ENCODE results near the gene KCNG3. TPM values are rescaled to one million over a fixed set of nuclear protein-coding genes. Genes with fewer than 3 reads are reported as not detected.

The KCNG3 gene
- total RNA-seq, 2 donors from 2014 or later: 0.16 to 0.22 TPM

GRCh38 chr2:42463570-42463969, 30.2 kb downstream of the KCNG3 start:
- Mint-ChIP-seq H3K27ac (no peak overlapping the region), H3K4me1 (ENCODE audit: low read depth) (no peaks in the 10 kb centered on the region)
- no peak for ATAC-seq (replicated peaks in 1 of 2)

DNA sequence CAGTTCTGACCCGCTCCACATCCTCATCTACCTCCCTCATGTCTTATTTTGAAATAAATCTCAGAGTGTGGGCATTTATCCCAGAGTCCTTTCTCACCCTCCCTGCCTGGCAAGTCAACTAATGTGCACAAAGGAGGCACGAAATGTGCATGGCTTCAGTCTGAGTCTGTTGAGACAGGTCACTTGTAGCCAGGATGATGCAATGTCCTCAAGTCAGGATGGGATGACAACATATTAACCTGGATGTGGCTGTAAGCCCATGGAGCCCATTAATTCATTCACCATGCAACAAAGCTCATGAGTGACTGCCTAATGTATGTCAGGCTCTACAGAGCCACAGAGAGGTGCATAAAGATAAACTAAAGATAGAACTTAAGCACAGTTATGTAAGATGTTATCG, 34.5 kb downstream of the KCNG3 start:
- Mint-ChIP-seq H3K27ac (no peak overlapping the region), H3K36me3 (ENCODE audit: insufficient read depth in 2 of 2) (no peaks in the 10 kb centered on the region), H3K9me3 (no peaks in the 10 kb centered on the region), H3K27me3 (ENCODE audit: low read depth) (peaks cover 7% of the 10 kb centered on the region), H3K4me1 (ENCODE audit: low read depth) (no peaks in the 10 kb centered on the region), H3K4me3 (no peak overlapping the region)
- ATAC-seq (replicated peaks in 1 of 2): no peak
- no peak for DNase-seq

More at GRCh38 chr2:42463570-42463969, 30.2 kb downstream of the KCNG3 start:
- Mint-ChIP-seq H3K36me3 (ENCODE audit: insufficient read depth in 2 of 2) (no peaks in the 10 kb centered on the region), H3K27me3 (ENCODE audit: low read depth) (peaks cover 7% of the 10 kb centered on the region), H3K9me3 (no peaks in the 10 kb centered on the region), H3K4me3 (no peak overlapping the region)
- no peak for DNase-seq

DNA sequence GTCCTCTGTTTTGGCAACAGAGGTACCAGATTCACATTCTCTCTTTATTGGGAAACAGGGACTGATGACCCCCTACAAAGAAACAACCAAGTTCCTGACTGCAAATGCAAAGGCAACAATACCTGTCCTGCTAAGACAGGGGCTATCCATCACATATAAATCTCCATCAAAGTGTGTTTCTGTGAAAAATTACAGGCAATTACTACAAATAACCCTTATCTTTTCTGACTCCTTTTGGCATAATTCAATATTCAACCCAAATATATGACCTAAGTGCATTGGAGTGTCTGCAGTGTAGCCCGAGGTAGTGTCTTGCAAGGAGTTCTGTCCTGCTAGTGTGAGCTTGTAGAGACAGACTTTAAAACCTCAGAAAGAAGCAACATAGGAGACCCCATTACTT, 35.4 kb downstream of the KCNG3 start:
- H3K27me3 Mint-ChIP-seq (ENCODE audit: low read depth): peaks cover 7% of the 10 kb centered on the region
- H3K4me3 Mint-ChIP-seq: no peak overlapping the region
- DNase-seq (no peak), ATAC-seq (replicated peaks in 1 of 2) (no peak)
- H3K4me1 Mint-ChIP-seq (ENCODE audit: low read depth): no peaks in the 10 kb centered on the region
- no peaks in the 10 kb centered on the region for H3K36me3 Mint-ChIP-seq (ENCODE audit: insufficient read depth in 2 of 2)
- H3K27ac Mint-ChIP-seq: no peak overlapping the region
- no peaks in the 10 kb centered on the region for H3K9me3 Mint-ChIP-seq

DNA sequence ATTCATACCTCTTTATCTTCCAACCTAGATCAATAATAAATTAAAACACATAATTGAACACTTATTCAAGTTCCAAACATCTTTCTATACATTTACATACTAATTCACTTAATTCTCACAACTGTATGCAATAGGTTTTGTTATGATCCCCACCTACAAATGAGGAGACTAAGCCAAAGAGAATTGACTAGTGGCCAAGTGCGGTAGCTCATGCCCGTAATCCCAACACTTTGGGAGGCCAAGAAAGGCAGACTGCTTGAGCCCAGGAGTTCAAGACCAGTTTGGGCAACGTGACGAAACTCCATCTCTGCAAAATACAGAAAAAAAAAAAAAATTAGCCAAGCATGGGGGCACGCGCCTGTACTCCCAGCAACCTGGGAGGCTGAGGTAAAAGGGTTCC, 36.8 kb downstream of the KCNG3 start:
- Mint-ChIP-seq H3K36me3 (ENCODE audit: insufficient read depth in 2 of 2) (no peaks in the 10 kb centered on the region), H3K27ac (no peak overlapping the region), H3K4me3 (no peak overlapping the region), H3K9me3 (peaks cover 0 to 1% of the 10 kb centered on the region in 2 donors), H3K27me3 (ENCODE audit: low read depth) (peaks cover 7% of the 10 kb centered on the region), H3K4me1 (ENCODE audit: low read depth) (no peaks in the 10 kb centered on the region)
- ATAC-seq (replicated peaks in 1 of 2): no peak
- no peak for DNase-seq

- Mint-ChIP-seq H3K9me3 (peaks cover 0 to 1% of the 10 kb centered on the region in 2 donors), H3K36me3 (ENCODE audit: insufficient read depth in 2 of 2) (no peaks in the 10 kb centered on the region), H3K4me1 (ENCODE audit: low read depth) (no peaks in the 10 kb centered on the region), H3K27me3 (ENCODE audit: low read depth) (peaks cover 7% of the 10 kb centered on the region), H3K27ac (no peak overlapping the region), H3K4me3 (no peak overlapping the region)
- ATAC-seq (replicated peaks in 1 of 2) (no peak), DNase-seq (no peak)
These were observed 37.5 kb downstream of the KCNG3 start for GRCh38 chr2:42456126-42456839.

- H3K27ac Mint-ChIP-seq: no peak overlapping the region
- no peak overlapping the region for H3K4me3 Mint-ChIP-seq
- H3K27me3 Mint-ChIP-seq (ENCODE audit: low read depth): no peaks in the 10 kb centered on the region
- peaks cover 0 to 1% of the 10 kb centered on the region in 2 donors for H3K9me3 Mint-ChIP-seq
- ATAC-seq (replicated peaks in 1 of 2) (no peak), DNase-seq (no peak)
- H3K36me3 Mint-ChIP-seq (ENCODE audit: insufficient read depth in 2 of 2): no peaks in the 10 kb centered on the region
- H3K4me1 Mint-ChIP-seq (ENCODE audit: low read depth): no peaks in the 10 kb centered on the region
These were observed 41.2 kb downstream of the KCNG3 start for GRCh38 chr2:42452545-42452944.

DNA sequence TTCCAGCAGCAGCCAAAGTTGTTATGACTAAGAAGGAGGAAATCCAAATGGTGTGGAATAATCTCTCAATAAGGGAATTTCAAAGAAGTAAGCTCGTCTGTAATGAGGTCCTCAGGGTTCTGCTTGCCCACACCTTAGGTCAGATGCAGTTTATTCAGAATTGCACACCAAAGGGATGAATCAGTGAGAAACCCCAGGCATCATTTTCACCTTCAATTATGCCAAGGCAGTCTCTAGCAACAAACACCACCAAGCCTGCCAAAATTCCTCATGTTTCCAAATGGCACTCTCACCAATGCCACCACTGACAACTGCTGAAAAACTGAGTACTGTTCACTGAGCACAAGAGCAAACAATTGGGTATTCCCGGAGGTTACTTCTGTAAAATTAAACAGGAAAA, 43.6 kb downstream of the KCNG3 start:
- Mint-ChIP-seq H3K4me3 (no peak overlapping the region), H3K4me1 (ENCODE audit: low read depth) (no peaks in the 10 kb centered on the region), H3K36me3 (ENCODE audit: insufficient read depth in 2 of 2) (no peaks in the 10 kb centered on the region), H3K27ac (no peak overlapping the region), H3K9me3 (peaks cover 0 to 1% of the 10 kb centered on the region in 2 donors), H3K27me3 (ENCODE audit: low read depth) (no peaks in the 10 kb centered on the region)
- ATAC-seq (replicated peaks in 1 of 2) (no peak), DNase-seq (no peak)

GRCh38 chr2:42449163-42450087, 44.4 kb downstream of the KCNG3 start:
- H3K4me1 Mint-ChIP-seq (ENCODE audit: low read depth): no peaks in the 10 kb centered on the region
- ATAC-seq (replicated peaks in 1 of 2) (no peak), DNase-seq (no peak)
- no peak overlapping the region for H3K27ac Mint-ChIP-seq
- peaks cover 0 to 1% of the 10 kb centered on the region in 2 donors for H3K9me3 Mint-ChIP-seq
- no peak overlapping the region for H3K4me3 Mint-ChIP-seq
- no peaks in the 10 kb centered on the region for H3K36me3 Mint-ChIP-seq (ENCODE audit: insufficient read depth in 2 of 2)
- H3K27me3 Mint-ChIP-seq (ENCODE audit: low read depth): no peaks in the 10 kb centered on the region

GRCh38 chr2:42448163-42448562, 45.6 kb downstream of the KCNG3 start:
- Mint-ChIP-seq H3K36me3 (ENCODE audit: insufficient read depth in 2 of 2) (no peaks in the 10 kb centered on the region), H3K27me3 (ENCODE audit: low read depth) (no peaks in the 10 kb centered on the region), H3K9me3 (peaks cover 0 to 1% of the 10 kb centered on the region in 2 donors), H3K4me3 (no peak overlapping the region), H3K27ac (no peak overlapping the region), H3K4me1 (ENCODE audit: low read depth) (no peaks in the 10 kb centered on the region)
- no peak for ATAC-seq (replicated peaks in 1 of 2)
- no peak for DNase-seq

- Mint-ChIP-seq H3K9me3 (no peaks in the 10 kb centered on the region), H3K4me3 (no peak overlapping the region), H3K27me3 (ENCODE audit: low read depth) (no peaks in the 10 kb centered on the region), H3K27ac (no peak overlapping the region), H3K4me1 (ENCODE audit: low read depth) (no peaks in the 10 kb centered on the region), H3K36me3 (ENCODE audit: insufficient read depth in 2 of 2) (no peaks in the 10 kb centered on the region)
- no peak for ATAC-seq (replicated peaks in 1 of 2)
- no peak for DNase-seq
These were observed 47.1 kb downstream of the KCNG3 start for GRCh38 chr2:42446503-42447271.

DNA sequence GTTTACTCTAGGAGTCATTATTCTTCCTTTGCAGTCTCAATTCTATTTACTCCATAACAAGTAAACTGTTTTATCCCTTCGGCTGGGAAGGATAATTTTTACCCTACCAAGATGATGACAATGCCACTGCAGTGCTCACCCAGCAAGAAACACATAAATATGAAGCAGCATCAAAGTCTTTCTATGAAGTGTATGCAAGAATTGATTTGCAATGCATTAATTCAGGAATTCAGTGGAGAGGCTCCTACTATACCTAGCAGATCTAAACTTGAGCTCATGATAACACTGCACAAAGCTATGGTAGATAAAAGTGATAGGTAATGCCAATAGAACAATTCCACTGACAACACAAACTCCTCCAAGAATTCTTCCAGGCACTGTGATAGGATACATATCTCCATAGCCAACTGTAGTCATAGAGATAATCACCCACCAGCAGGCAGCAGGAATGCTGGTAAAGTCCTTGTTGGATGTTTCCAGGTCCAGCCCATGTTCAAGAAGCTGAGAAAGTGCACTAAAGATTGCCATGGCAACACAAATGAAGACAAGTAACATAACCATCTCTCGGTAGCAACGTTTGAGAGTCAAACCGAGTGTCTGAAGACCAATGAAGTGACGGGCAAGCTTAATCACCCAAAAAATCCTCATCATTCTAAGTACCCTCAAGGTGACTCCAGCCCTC, 49.9 kb downstream of the KCNG3 start:
- no peak for DNase-seq
- no peak for ATAC-seq (replicated peaks in 1 of 2)
- Mint-ChIP-seq H3K4me3 (no peak overlapping the region), H3K27me3 (ENCODE audit: low read depth) (no peaks in the 10 kb centered on the region), H3K4me1 (ENCODE audit: low read depth) (no peaks in the 10 kb centered on the region), H3K27ac (no peak overlapping the region), H3K36me3 (ENCODE audit: insufficient read depth in 2 of 2) (no peaks in the 10 kb centered on the region), H3K9me3 (no peaks in the 10 kb centered on the region)

DNA sequence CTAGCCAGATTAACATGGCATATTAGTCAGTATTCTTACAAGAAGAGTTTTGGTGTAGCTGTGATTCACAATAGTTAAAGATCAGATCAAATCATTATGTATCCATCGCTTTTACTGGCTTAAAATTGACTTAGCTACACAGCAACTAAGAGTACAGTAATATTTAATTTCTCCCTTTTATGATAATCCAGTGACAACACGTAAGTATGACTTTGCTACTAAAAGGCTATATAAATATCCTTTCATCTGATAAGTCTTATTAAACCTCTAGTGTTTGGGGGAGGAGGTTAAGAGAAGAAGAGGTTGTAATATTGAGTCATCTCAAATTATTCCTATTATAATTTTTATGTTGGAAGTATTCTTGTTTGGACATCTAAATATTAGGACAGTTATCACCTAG, 51.0 kb downstream of the KCNG3 start:
- no peaks in the 10 kb centered on the region for H3K36me3 Mint-ChIP-seq (ENCODE audit: insufficient read depth in 2 of 2)
- H3K9me3 Mint-ChIP-seq: no peaks in the 10 kb centered on the region
- no peak for ATAC-seq (replicated peaks in 1 of 2)
- H3K4me3 Mint-ChIP-seq: no peak overlapping the region
- H3K4me1 Mint-ChIP-seq (ENCODE audit: low read depth): no peaks in the 10 kb centered on the region
- no peak for DNase-seq
- no peaks in the 10 kb centered on the region for H3K27me3 Mint-ChIP-seq (ENCODE audit: low read depth)
- no peak overlapping the region for H3K27ac Mint-ChIP-seq
